NK-92 (cell line): ENCODE data around the gene MKLN1.
"Not testable (repeated sequence)": the region's sequence is repeated elsewhere in the genome, so short reads cannot be mapped to it uniquely, and the experiment has no call there.

Experiments used
- DNase-seq: peaks from one replicate; lab custom pipeline; 2025; ENCODE audit not compliant: unreplicated experiment; lab: John Stamatoyannopoulos, UW

The MKLN1 gene

DNA sequence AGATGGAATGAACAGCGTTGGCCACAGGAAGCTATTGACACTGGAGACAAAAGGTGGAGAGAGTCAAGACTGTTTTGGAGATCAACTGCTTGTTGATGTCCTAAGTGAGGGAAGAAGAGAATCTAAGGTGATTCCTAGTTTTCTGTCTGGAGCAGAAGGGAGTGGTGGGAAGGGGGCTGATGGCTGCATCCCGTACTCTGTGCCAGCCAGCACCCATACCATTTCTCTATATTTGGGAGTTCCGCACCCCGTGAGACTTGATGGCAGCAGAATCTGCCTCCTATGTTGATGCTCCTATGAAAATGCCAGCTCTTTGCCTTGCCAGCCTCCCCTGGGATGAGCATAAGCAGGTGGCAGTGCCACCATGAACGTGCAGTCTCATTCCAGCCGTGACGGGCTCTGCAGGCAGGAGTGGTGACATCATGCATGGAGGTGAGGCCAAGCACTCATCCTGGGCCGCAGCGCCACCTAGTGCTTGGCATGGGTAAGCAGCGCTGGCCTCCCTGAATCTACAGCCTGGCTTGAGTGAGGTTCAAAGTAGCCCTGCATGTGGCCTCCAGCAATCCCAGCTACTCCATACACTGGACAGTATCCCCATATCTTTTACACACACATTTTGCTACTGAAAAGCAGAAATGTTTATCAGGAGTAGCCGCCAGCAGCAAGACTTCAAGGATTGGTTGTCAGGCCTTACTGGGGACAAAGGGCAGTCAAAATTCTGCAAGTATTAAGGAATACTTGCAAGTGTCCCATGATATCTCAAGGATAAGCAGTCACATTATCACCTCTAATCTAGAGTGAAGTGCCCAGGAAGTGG lies 185.8 kb downstream of the MKLN1 start:
- DNase-seq: no peak

DNA sequence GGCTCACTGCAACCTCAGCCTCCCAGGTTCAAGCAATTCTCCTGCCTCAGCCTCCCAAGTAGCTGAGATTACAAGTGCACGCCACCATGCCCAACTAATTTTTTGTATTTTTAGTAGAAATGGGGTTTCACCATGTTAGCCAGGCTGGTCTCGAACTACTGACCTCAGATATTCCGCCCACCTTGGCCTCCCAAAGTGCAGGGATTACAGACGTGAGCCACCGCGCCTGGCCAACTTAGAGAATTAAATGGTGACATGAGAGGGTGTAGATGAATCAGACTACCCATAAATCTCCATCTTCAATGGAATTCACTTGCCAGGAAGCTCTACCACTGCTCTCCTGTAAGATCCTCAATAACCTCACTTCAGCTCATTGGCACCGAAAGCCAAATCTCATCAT lies 187.8 kb downstream of the MKLN1 start:
- DNase-seq: not testable (repeated sequence)

DNA sequence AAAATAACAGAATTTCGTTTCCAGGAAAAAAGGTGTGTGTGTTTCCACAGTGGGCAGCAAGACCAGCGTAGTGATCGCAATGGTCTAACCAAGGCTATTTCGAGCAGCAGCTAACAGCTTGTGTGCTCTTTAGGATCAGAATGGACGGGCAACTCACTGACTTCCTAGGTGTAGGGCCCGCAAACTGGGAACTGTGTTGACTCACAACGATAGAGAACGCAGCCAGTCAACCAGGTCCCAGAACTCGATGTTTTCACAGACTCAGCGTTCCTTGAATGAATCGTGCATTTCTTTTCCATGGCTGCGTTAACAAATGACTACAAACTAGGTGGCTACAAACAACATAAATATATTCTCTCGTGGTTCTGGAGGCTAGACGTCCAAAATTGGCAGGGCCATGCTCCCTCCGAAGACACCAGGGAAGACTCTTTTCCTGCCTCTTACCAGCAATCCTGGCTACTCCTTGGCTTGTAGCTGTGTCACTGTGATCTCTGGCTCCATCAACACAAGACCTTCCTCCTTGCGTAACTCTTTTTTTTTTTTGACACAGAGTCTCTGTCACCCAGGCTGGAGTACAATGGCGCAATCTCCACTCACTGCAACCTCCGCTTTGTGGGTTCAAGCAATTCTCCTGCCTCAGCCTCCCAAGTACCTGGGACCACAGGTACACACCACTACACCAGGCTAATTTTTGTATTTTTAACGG lies 189.7 kb downstream of the MKLN1 start:
- no peak for DNase-seq

DNA sequence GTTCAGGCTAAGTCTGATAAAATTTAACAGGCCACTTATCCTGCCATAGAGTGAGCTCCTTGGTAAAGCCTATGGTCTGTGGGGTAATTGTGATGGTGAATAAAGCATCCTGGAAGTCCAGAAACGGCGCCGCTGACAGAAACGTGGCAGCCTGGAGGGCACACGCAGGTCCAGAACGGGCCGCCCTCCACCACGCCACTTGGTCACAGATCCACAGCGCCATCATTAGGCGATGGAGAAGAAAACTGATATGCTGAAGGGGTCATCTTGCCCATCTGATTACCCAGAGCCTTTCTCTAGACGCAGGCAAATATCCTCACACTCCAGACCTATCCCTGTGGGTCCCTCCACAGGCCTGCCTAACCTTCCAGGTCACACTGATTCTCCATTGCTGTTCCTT lies 190.9 kb downstream of the MKLN1 start:
- DNase-seq: no peak

DNA sequence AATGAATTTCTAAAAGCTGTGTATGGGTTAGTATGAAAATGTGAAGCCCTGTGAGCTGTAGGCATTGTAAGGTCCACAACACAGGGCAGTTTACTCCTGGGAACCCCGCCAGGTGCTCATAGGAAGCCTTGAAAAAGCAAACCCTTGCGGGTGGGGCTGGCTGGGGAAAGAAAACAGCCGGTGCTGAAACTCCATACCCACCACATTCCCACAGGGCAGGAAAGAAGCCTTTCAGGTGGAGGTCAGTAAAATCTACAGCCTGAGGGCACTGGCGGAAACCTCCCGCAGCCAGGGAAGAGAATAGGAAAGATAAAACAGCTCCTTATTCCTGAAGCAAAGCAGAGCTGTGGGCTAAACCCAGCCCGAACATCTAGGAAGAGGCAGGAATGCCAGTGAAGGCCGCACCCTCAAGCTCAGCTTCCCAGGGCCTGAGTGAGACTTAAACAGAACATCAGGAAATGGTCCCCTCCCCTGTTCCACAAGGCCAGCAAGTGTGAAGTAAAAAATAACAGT lies 194.0 kb downstream of the MKLN1 start:
- no peak for DNase-seq

DNA sequence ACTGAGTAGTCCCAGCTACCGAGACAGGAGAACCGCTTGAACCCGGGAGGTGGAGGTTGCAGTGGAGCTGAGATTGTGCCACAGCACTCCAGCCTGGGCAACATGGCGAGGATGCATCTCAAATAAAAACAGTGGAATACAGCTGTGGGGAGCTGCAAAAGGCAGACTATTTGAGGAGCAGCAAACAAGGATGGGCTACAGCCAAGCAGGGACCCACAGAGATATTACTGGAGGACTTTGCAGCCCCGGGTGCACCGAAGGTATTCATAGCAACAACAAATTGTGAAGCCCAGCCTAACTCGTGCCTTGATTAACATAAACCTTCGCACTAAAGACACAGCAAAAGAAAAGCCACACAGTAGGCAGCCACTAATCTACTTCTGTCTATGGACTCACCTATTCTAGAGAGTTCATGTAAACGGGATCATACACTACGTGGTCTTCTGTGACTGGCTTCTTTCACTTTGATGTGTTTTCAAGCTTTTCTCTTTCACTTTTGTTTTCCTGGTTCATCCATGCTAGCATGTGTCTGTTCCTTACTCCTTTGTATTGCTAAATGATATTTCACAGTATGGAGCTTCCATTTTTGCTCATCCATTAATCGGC lies 194.8 kb downstream of the MKLN1 start:
- DNase-seq: no peak

DNA sequence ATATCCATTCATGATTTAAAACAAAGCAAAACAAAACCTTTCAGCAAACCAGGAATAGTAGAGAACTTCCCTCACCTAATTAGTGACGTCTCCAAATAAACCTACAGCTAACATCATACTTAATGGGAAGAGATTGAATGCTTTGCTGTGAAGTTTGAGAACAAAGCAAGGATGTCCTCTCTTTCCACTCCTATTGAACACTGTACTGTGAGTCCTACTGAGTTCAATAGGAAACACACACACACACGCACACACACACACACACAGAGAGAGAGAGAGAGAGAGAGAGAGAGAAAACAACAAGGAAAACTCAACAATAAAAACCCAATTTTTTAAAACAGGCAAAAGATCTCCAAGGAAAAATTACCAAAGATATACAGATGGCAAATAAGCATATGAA lies 196.4 kb downstream of the MKLN1 start:
- no peak for DNase-seq

DNA sequence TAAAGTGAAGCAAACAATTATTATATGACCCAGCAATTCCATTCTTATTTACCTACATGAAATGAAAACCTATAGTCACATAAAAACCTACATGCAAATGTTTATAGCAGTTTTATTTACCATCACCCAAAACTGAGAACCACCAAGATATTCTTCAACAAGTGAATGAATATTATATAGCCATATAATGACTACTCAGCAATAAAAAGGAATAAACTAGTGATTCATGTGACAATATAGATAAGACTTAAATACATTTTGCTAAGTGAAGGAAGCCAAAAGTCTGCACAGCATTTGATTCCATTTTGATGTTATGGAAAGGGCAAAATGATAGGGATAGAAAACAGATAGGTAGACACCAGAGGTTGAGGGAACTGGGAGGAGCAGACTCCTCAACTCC lies 197.0 kb downstream of the MKLN1 start:
- no peak for DNase-seq

DNA sequence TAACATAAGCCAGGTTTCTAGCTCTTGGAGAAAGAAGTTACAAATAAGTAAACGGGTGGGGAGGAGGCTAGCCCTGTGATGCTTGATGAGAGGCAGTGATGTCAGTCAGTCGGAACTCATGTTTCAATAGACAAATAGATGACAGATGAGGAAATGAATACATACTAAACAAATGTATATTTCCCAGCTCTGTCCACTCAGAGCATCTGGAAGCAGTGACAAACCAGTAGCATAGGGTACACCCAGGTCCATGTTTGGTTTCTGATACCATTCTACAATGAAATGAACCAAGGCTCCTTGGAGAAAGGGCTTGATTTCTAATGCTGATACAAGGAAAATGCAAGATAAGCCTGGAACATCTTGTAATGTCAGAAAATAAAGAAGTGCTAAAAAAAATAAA lies 198.1 kb downstream of the MKLN1 start:
- DNase-seq: no peak

DNA sequence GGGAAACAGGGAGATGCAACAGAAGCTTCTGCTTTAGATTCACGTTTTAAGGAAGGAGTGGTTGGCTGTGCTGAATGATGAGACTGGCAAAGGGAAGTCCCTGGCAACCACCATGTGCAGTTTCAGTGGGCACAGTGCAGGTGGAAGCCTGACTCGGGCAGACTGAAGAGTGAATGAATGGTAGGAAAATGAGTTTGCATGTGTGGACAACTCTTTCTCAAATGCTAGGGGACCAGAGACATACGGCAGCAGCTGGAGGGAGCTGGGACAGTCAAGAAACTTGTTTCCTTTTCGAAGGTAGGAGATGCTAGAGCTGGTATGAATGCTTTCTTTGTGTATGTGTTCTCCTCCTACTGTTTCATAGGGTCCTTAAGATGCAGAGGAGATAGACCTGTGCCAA lies 199.8 kb downstream of the MKLN1 start:
- no peak for DNase-seq

DNA sequence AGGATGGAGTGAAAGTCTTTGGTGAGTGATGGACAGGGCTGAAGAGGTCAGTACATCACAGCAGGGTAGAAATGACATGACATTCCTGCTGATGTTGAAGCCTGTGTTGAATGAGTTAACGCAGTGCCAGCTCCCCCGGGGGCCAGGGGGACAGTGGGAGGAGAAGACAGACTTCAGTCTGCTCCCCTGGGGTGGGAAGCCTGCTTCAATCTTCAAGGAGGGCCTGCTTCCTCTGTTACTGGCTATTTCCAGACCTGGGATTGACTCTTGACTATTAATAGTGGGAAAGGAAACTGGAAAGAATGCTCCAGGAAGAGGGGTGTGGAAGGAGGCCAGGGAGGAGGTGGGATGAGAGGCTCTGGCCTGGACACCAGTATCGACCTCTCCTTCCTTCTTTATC lies 201.5 kb downstream of the MKLN1 start:
- DNase-seq: no peak

DNA sequence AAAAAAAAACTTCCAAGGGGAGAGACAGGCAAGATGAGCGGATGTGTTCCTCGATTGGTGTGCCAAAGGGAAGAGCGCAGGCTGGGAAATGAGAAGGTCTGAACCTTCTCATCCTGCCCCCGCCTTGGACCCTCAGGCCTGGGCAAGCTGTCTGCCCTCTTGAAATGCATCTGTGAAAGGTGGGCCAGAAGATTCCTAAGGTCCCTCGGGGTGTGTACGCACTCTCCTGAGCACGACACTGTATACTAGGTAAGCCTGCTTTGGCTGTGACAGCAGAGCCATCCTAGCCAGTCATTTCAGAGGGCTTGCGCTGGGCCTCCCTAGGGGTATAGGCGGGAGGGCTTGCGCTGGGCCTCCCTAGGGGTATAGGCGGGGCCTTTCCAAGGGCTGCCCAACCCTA lies 201.9 kb downstream of the MKLN1 start:
- no peak for DNase-seq

DNA sequence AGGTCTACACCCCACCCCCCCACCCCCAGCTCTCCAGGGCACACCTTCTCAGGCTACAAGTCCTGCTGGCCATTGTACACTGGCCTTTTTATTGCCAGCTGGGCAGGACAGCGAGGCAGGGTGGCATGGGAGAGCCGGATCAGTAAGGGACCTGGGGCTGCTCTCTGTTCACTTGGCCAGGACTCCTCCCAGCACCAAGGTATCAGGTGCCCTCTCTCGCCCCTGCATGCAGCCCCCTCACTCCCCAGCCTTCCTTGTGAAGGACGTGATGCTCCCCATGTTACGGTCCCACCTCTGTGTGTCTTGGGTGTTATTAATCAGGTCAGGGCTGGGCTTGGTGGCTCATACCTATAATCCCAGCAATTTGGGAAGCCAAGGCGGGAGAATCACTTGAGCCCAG lies 202.5 kb downstream of the MKLN1 start:
- no peak for DNase-seq

DNA sequence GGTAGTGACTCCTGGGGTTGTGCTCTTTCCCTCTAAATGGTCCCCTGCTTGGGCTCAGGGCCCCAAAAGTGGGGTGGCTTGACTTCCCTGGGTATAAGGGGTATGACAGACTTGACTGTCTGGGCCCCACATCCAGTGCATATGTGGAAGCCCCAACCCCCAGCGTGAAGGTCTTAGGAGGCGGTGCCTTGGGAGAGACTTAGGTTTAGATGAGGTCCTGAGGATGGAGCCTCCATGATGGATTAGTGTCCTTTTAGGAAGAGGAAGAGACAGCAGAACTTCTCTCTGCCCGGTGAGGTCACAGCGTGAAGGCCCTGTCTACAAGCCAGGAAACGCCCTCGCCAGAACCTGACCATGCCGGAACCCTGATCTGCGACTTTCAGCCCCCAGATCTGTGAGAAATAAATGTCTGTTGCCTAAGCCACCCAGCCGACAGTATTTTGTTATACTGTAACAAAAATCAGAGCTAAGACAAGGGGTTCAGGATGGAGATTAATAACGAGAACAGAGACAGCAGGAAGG lies 205.0 kb downstream of the MKLN1 start:
- no peak for DNase-seq

DNA sequence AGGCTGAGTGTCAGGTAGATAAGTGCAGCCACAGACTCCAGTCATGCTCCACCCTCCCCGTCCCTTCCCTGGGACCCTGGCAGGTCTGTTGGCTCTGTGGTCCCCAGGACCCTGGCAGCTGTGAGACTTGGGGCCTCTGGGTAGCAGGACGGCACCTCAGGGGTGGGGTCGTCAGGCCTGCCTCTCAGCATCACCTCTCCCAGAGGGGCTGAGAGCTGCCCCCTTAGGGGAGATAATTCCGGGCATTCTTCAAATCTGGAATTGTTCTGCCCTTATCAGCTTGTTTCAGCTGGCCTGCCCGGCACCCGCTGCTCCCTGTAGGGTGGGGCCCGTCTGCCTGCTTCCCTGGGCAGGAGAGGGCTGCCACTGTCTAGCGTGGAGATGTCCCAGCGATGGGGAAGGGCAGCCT lies 205.5 kb downstream of the MKLN1 start:
- no peak for DNase-seq

DNA sequence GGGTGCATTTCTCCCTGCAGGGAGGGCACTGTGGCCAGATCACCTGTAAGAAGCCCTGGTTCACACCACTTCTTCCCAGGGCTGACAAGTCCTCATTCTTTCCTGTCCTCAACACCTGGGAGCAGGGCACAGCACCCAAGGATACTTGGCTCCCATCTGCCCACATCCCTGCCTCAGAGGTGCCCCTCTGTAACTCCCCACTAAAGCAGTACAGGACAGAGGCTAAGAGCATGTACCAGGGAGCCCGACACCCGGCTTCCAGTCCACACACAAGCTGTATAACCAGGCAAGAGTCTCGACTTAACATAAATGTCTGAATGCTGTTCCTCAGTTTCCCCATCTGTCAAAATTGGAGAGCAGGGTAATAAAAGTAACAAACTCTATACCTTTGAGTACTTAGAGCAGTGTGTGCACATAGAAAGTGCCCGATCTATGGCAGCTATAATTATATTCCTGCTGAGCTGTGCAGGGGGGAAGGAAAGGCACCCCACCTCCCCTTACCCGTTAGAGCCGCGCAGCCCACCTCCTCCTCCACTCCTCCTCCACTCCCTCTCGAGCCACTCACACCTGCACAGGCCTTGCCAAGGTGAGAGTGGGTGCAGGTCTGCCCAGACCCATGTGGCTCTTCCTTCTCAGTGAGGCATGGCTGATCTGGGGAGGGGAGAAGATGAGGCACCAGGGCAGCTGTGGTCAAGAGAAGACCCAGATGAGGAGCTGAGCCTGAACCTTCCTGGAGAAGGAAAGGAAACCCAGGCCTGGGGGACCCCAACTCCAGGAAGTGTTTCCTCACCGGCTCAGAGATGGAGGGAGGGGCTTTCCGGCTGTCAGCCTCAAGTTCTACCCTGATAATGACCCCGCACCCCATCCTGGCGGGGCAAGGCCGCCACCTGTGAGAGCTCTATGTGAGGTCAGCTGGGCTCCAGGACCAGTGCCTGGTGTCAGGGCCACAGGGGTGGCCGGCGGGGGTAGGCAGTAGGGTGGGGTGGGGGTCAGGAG lies 206.2 kb downstream of the MKLN1 start:
- DNase-seq: no peak

DNA sequence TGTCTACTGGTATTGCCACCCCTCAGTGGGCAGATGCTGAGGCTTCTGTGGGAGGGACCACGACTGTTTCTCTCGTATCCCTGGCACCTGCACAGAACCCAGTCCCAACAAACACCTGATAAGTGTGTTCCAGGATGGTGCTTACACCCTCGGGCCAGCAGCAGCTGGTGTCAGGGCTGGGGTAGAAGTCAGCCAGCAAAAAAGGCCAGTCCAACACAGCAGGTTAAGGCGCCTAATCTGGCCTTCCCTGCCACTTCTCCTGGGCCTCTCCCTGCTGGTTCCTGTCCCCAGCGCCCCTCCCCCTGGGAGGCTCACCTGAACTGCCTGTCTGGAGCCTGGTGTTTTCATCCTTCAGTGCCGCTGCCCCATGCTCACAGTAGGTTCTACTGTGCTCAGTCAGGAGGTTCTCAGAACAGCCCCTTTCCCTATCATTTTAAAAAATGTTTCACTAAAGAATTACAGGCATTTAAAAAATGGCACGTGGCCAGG lies 208.7 kb downstream of the MKLN1 start:
- no peak for DNase-seq

DNA sequence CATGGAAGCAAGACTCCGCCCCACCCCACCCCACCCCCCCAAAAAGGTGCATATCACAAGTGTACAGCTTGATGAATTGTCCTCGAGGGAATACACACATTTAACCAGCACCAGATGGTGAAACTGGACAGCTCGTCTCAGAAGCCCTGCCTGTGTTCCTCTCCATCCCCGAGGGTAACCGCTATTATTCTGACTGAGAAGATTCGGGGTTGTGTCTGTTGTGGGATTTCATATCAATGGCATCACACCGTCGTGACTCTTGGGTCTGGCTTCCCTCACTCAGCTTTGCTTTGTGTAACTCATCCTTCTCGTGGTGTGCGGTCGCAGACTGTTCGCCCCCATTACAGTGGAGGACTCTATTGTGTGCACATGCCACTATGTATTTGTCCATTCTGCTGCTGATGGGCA lies 209.9 kb downstream of the MKLN1 start:
- DNase-seq: no peak

DNA sequence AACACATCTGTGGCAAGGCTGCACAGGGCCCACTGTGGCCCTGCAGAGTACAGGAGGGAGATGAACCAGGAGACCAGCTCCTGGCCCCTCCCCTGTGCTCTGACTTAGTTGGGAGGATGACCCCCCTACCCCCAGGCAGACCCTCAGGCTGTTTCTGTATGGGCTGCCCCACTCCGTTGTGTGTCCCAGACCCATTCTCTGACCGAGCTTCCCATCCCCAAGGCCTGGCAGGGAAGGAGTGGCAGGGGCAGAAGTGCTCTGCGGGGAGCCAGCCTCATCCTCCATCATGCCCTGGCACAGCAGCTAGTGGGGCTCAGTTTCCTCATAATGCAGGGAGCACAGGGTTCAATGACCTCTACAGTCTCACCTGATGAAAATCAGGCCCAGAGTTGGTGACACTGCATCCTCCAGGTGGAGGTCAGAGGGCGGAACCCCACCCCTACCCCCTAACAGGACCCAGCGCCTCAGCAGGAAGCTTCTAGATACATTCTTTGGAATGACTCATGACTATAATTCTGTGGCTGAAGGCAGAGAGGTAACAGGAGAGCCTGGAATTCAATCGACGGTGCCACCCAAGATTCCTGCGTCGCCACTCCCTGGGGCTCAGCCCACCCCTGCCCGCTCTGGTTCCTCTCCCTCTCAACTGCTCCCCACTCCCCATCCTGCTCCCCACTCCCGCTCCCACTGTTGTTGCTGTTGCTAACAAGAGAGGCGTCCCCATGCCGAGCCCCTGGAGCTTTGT lies 210.6 kb downstream of the MKLN1 start:
- DNase-seq: no peak

DNA sequence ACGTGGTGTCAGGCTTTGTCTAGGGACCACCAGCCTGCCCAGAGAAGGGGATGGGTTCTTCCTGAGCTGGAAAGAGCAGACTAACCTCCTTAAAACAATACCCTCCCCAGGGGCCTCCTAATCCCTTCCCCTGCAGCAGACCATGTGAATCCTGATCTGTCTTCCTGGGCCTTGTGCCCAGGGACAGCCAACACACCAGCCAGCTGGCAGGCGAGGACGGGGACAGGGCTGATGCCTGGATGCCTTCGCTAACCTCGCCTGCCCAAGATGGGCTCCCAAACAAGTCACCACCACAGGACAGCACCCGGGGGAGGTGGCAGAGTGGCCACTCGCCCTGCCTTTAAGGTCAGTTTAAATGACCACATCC lies 211.1 kb downstream of the MKLN1 start:
- no peak for DNase-seq
